COR-L47 (cell line): ENCODE data around the gene TRIM25.

Source experiments
- DNase-seq: peaks from one replicate; lab custom pipeline; 2025; lab: John Stamatoyannopoulos, UW

The TRIM25 gene

GRCh38 chr17:56894859-56895455 lies 18.9 kb downstream of the TRIM25 start:
- no peak for DNase-seq

- no peak for DNase-seq
These were observed 20.3 kb downstream of the TRIM25 start for GRCh38 chr17:56893503-56893902.

- DNase-seq: no peak
These were observed 21.5 kb downstream of the TRIM25 start for GRCh38 chr17:56892333-56892732.

GRCh38 chr17:56891751-56892150 lies 22.1 kb downstream of the TRIM25 start:
- DNase-seq: no peak

GRCh38 chr17:56890906-56891674 lies 22.8 kb downstream of the TRIM25 start:
- DNase-seq: no peak

GRCh38 chr17:56890390-56890789 lies 23.5 kb downstream of the TRIM25 start:
- no peak for DNase-seq

- no peak for DNase-seq
These were observed 26.0 kb downstream of the TRIM25 start for GRCh38 chr17:56887552-56888467.

GRCh38 chr17:56887105-56887504 lies 26.7 kb downstream of the TRIM25 start:
- no peak for DNase-seq

- DNase-seq: no peak
These were observed 27.5 kb downstream of the TRIM25 start for GRCh38 chr17:56886288-56886731.

GRCh38 chr17:56885312-56885657 lies 28.6 kb downstream of the TRIM25 start:
- no peak for DNase-seq

- peak; percentile 30 for DNase-seq
These were observed 29.2 kb downstream of the TRIM25 start for GRCh38 chr17:56884483-56885311.

- no peak for DNase-seq
These were observed 30.2 kb downstream of the TRIM25 start for GRCh38 chr17:56883616-56884015.

- no peak for DNase-seq
These were observed 32.1 kb downstream of the TRIM25 start for GRCh38 chr17:56881685-56882295.

GRCh38 chr17:56880571-56880970 lies 33.3 kb downstream of the TRIM25 start:
- no peak for DNase-seq

GRCh38 chr17:56880133-56880532 lies 33.7 kb downstream of the TRIM25 start:
- DNase-seq: no peak

- DNase-seq: no peak
These were observed 34.6 kb downstream of the TRIM25 start for GRCh38 chr17:56879280-56879679.

- no peak for DNase-seq
These were observed 37.1 kb downstream of the TRIM25 start for GRCh38 chr17:56876766-56877179.

GRCh38 chr17:56870081-56870651 lies 43.7 kb downstream of the TRIM25 start:
- no peak for DNase-seq

- no peak for DNase-seq
These were observed 45.1 kb downstream of the TRIM25 start for GRCh38 chr17:56868716-56869115.

GRCh38 chr17:56867948-56868376 lies 45.9 kb downstream of the TRIM25 start:
- no peak for DNase-seq

- DNase-seq: no peak
These were observed 47.4 kb downstream of the TRIM25 start for GRCh38 chr17:56866496-56866895.
